Endothelial cell of umbilical vein (primary cell): ENCODE data around the gene NDUFS6. TPM values are rescaled to one million over a fixed set of nuclear protein-coding genes. Genes with fewer than 3 reads are reported as not detected.

Source experiments
- BruUV-seq: library from RNA; stranded (reverse); fragments of 400-500 nt; replicated peaks from 2 replicates; lab custom pipeline; 2021; lab: Mats Ljungman, UMichigan
- CTCF ChIA-PET: fragments of 300-600, 350-600 bp; sonication (Branson Sonifier 250); formaldehyde crosslinking; loops from one replicate; lab custom pipeline; 2021; ENCODE audit warnings: antibody characterized with exemption, inconsistent platforms; lab: Charles Lee
- POLR2A ChIA-PET: fragments of 300-600, 350-600 bp; sonication (Branson Sonifier 250); formaldehyde crosslinking; loops from one replicate; lab custom pipeline; 2021; ENCODE audit warnings: antibody characterized with exemption, inconsistent platforms; lab: Charles Lee
- DNase-seq: peaks from one replicate; pipeline ENCODE4 v3.0.0-alpha.2; 2011; ENCODE audit warnings: low read depth, low spot score
- FAIRE-seq: peaks from 2 replicates; lab custom pipeline; 2011; peaks lifted over from hg19 to GRCh38; lab: Jason Lieb, UNC
- H2AFZ ChIP-seq: 2 replicates; pipeline ENCODE4 v1.6.0; 2012; ENCODE audit warnings: low read depth, low read length, control low read depth, inconsistent platforms
- H3K27ac ChIP-seq: 2 replicates; pipeline ENCODE4 v1.5.1; 2011; ENCODE audit warnings: low read depth, mild to moderate bottlenecking, control low read depth, low read length, moderate library complexity; ENCODE audit not compliant: insufficient read depth
- H3K27me3 ChIP-seq, 2 experiments: 2 replicates each; pipeline versions ENCODE4 v1.6.0 to v1.6.1; 2011; ENCODE audit warnings: low read length in 2 of 2, mixed read lengths in 1 of 2; ENCODE audit not compliant: control insufficient read depth in 2 of 2, insufficient read depth in 2 of 2
- H3K36me3 ChIP-seq, 2 experiments: 2 replicates in 1 of 2; 3 replicates in 1 of 2; pipeline ENCODE4 v1.5.1; 2011; ENCODE audit warnings: low read length in 2 of 2, mild to moderate bottlenecking in 1 of 2, moderate library complexity in 1 of 2; ENCODE audit not compliant: control insufficient read depth in 2 of 2, insufficient read depth in 2 of 2; ENCODE audit errors: extremely low read depth in 1 of 2
- H3K4me1 ChIP-seq: 3 replicates; pipeline ENCODE4 v1.5.1; 2011; ENCODE audit warnings: mild to moderate bottlenecking, low read length; ENCODE audit not compliant: control insufficient read depth, insufficient read depth; ENCODE audit errors: extremely low read depth
- H3K4me2 ChIP-seq: 2 replicates; pipeline ENCODE4 v1.6.1; 2011; ENCODE audit warnings: low read length, control low read depth, mixed read lengths; ENCODE audit not compliant: insufficient read depth
- H3K4me3 ChIP-seq, 3 experiments: fragments of 200-600 bp in 1 of 3; sonication (generic), shearing (Covaris generic) in 1 of 3; replicated peaks in 1 of 3; 2 replicates each; pipeline ENCODE4 v1.5.1; 2011 to 2016; ENCODE audit warnings: control low read depth in 3 of 3, low read length in 3 of 3, mild to moderate bottlenecking in 2 of 3, inconsistent platforms in 1 of 3, low read depth in 1 of 3, moderate library complexity in 1 of 3; ENCODE audit not compliant: insufficient read depth in 1 of 3
- H3K79me2 ChIP-seq: 2 replicates; pipeline ENCODE4 v1.6.0; 2012; ENCODE audit warnings: low read length, inconsistent platforms; ENCODE audit not compliant: control insufficient read depth, insufficient read depth
- H3K9ac ChIP-seq: replicated peaks from 2 replicates; pipeline ENCODE3; 2011; ENCODE audit warnings: low read length, control low read depth; ENCODE audit not compliant: insufficient read depth; ENCODE audit errors: extremely low read depth
- H3K9me1 ChIP-seq: replicated peaks from 3 replicates; pipeline ENCODE4 v1.6.0; 2011; ENCODE audit warnings: mild to moderate bottlenecking, low read length; ENCODE audit not compliant: control insufficient read depth, insufficient read depth; ENCODE audit errors: extremely low read depth
- H3K9me3 ChIP-seq: replicated peaks from 2 replicates; pipeline ENCODE4 v1.5.1; 2012; ENCODE audit warnings: low read length, inconsistent platforms; ENCODE audit not compliant: control insufficient read depth, insufficient read depth
- H4K20me1 ChIP-seq: replicated peaks from 2 replicates; pipeline ENCODE3; 2011; ENCODE audit warnings: mild to moderate bottlenecking, low read length; ENCODE audit not compliant: control insufficient read depth, insufficient read depth; ENCODE audit errors: extremely low read depth
- EZH2 ChIP-seq: IDR thresholded peaks from 2 replicates; pipeline ENCODE4 v1.6.1; 2012; ENCODE audit warnings: borderline replicate concordance, low read depth, mild to moderate bottlenecking, moderate library complexity, low read length, inconsistent platforms; ENCODE audit not compliant: severe bottlenecking
- FOS ChIP-seq: IDR thresholded peaks from 2 replicates; pipeline ENCODE4 v1.6.1; 2011; ENCODE audit warnings: mild to moderate bottlenecking, low read length, moderate library complexity, borderline replicate concordance; ENCODE audit not compliant: insufficient read depth
- GATA2 ChIP-seq: IDR thresholded peaks from 2 replicates; pipeline ENCODE4 v1.7.0; 2011; ENCODE audit warnings: low read depth, mild to moderate bottlenecking, moderate library complexity, mixed read lengths, low read length; ENCODE audit not compliant: insufficient read length, insufficient read depth
- JUN ChIP-seq: IDR thresholded peaks from 2 replicates; pipeline ENCODE4 v1.6.1; 2011; ENCODE audit warnings: borderline replicate concordance, low read depth; ENCODE audit not compliant: insufficient read length, insufficient read depth
- MYC ChIP-seq: IDR thresholded peaks from one replicate; pipeline ENCODE4 v1.6.1; 2011; ENCODE audit warnings: mild to moderate bottlenecking, low read depth, low read length
- POLR2A ChIP-seq: IDR thresholded peaks from 2 replicates; pipeline ENCODE4 v1.6.1; 2012; ENCODE audit warnings: low read depth, mild to moderate bottlenecking, control low read depth, low read length
- POLR2AphosphoS5 ChIP-seq: IDR thresholded peaks from 2 replicates; pipeline ENCODE4 v1.6.1; 2012; ENCODE audit warnings: low read depth, mild to moderate bottlenecking, control low read depth, low read length, moderate library complexity; ENCODE audit not compliant: insufficient read depth
- dilution Hi-C: fragments of 300-500 bp; cut with MboI; formaldehyde crosslinking; loops from one replicate; pipeline ENCODE4 v1.15.0; 2019; ENCODE audit warnings: low sequenced_read_pairs; ENCODE audit not compliant: extremely low pct_ligation_motif_present
- intact Hi-C: fragments of 100-400 bp; cut with micrococcal nuclease; formaldehyde crosslinking; loops from one replicate; pipeline ENCODE4 v1.10.0; 2022
- polyA plus RNA-seq, 4 experiments: library from polyadenylated mRNA; depleted of rRNA in 3 of 4; stranded (reverse) in 3 of 4; unstranded in 1 of 4; fragments of >200 nt; gene quantifications; 2 replicates each; pipeline versions ENCODE4 v1.2.1 to v1.2.3, GENCODE V29; 2011 to 2012; ENCODE audit warnings: missing spikeins in 1 of 4
- total RNA-seq: library from RNA; stranded (reverse); gene quantifications from 2 replicates; pipeline ENCODE4 v1.2.3, GENCODE V29; 2021
- TF ChIP-seq, protein P1 (sequence below), 2 donors: IDR thresholded peaks; 1 replicate in 1 of 2; 2 replicates in 1 of 2; pipeline ENCODE4 v1.5.1; 2011; ENCODE audit warnings: low read length in 2 of 2, mild to moderate bottlenecking in 2 of 2, moderate library complexity in 2 of 2, control low read depth in 1 of 2, inconsistent platforms in 1 of 2, low read depth in 1 of 2; ENCODE audit not compliant: insufficient read depth in 1 of 2; ENCODE audit errors: extremely low read depth in 1 of 2
- TF ChIP-seq, protein P2 (sequence below): IDR thresholded peaks from 2 replicates; pipeline ENCODE4 v1.6.1; 2011; ENCODE audit not compliant: insufficient read depth, insufficient read length

NDUFS6 gene
- total and polyA plus RNA-seq, 2 donors (not counting 3 experiments of a cell fraction or from before 2014, with no cell fraction given): 42.5 to 127 TPM

DNA sequence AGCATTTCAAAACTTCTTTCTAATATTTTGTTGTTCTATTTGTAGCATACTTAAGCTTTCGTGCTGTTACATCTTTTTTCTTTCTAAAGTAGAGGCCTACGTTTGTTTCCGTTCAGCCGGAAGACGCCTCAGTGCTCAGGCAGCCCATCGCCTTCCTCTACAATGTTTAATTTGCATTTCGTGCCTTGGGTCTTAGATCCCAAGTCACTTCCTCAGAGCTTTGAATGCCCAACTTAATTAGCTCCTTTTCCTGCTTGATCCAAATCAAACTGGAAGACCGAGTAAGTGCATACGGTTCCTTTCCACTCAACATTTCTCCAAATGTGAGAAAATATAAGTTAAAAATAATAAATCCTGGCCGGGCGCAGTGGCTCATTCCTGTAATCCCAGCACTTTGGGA is 44.7 kb upstream of the NDUFS6 start:
- dilution Hi-C loops (no loop called here), intact Hi-C loops (no loop called here)
- DNase-seq (no peak), FAIRE-seq (no peak)
- Histone ChIP-seq H3K27ac (no peak overlapping the region), H3K79me2 (no peaks in the 10 kb centered on the region), H3K4me3 (no peak overlapping the region), H3K4me1 (no peaks in the 10 kb centered on the region), H3K9me1 (no peaks in the 10 kb centered on the region), H3K27me3 (peaks cover 0 to 2% of the 10 kb centered on the region in 2 experiments), H3K36me3 (no peaks in the 10 kb centered on the region), H2AFZ (no peak overlapping the region), H3K4me2 (no peak overlapping the region), H3K9ac (no peak overlapping the region), H3K9me3 (no peaks in the 10 kb centered on the region), H4K20me1 (no peaks in the 10 kb centered on the region)
- ChIA-PET CTCF (no interaction called here), POLR2A (no interaction called here)
- BruUV-seq: no TSS peak
- no peak for TF ChIP-seq FOS
- TF ChIP-seq POLR2A: no peak
- no peak for TF ChIP-seq POLR2AphosphoS5
- TF ChIP-seq, protein P1, sequence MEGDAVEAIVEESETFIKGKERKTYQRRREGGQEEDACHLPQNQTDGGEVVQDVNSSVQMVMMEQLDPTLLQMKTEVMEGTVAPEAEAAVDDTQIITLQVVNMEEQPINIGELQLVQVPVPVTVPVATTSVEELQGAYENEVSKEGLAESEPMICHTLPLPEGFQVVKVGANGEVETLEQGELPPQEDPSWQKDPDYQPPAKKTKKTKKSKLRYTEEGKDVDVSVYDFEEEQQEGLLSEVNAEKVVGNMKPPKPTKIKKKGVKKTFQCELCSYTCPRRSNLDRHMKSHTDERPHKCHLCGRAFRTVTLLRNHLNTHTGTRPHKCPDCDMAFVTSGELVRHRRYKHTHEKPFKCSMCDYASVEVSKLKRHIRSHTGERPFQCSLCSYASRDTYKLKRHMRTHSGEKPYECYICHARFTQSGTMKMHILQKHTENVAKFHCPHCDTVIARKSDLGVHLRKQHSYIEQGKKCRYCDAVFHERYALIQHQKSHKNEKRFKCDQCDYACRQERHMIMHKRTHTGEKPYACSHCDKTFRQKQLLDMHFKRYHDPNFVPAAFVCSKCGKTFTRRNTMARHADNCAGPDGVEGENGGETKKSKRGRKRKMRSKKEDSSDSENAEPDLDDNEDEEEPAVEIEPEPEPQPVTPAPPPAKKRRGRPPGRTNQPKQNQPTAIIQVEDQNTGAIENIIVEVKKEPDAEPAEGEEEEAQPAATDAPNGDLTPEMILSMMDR (IDR thresholded peaks at IDR 0.05; ENCODE audit: extremely low read depth in 1 of 2, insufficient read depth in 1 of 2, low read depth in 1 of 2, low read length in 2 of 2): no peak
- TF ChIP-seq JUN: no peak
- no peak for TF ChIP-seq EZH2
- TF ChIP-seq, protein P2, sequence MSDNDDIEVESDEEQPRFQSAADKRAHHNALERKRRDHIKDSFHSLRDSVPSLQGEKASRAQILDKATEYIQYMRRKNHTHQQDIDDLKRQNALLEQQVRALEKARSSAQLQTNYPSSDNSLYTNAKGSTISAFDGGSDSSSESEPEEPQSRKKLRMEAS: no peak
- no peak for TF ChIP-seq MYC
- TF ChIP-seq GATA2: no peak
